ENCODE measurements around the gene TSPO. TPM values are rescaled to one million over a fixed set of nuclear protein-coding genes. Genes with fewer than 3 reads are reported as not detected.

Gene TSPO
- total RNA-seq, 1 experiment from 2014 or later = 195 TPM

GRCh38 chr22:43163241-43163795 lies 12.0 kb downstream of the TSPO start:
- no peak overlapping the region for H3K4me3 Mint-ChIP-seq (ENCODE audit: low read depth, unreplicated experiment)
- intact Hi-C loops (cut with micrococcal nuclease; ENCODE audit: unreplicated experiment) = no loop called here

GRCh38 chr22:43164636-43165035 lies 13.3 kb downstream of the TSPO start:
- Mint-ChIP-seq H3K4me3 (ENCODE audit: low read depth, unreplicated experiment) (no peak overlapping the region), H3K27ac (ENCODE audit: unreplicated experiment) (no peak overlapping the region), H3K27me3 (ENCODE audit: unreplicated experiment) (no peaks in the 10 kb centered on the region), H3K9me3 (ENCODE audit: low read depth, unreplicated experiment) (no peaks in the 10 kb centered on the region), H3K36me3 (ENCODE audit: insufficient read depth, unreplicated experiment) (peaks cover 90% of the 10 kb centered on the region), H3K4me1 (ENCODE audit: low read depth, unreplicated experiment) (no peaks in the 10 kb centered on the region)
- intact Hi-C loops (cut with micrococcal nuclease; ENCODE audit: unreplicated experiment) = no loop called here
- BruUV-seq (replicated peaks) = no TSS peak
- DNase-seq = no peak
- CTCF ChIA-PET = interaction anchor here (0.5 kb wide), 1 partner anchor 417 kb away, joined by 3 read pairs; no protein-coding TSS in a partner anchor
- TF ChIP-seq CTCF (IDR thresholded peaks at IDR 0.05; ENCODE audit: unreplicated experiment) = no peak

More at GRCh38 chr22:43163241-43163795, 12.0 kb downstream of the TSPO start:
- no peak for TF ChIP-seq CTCF (IDR thresholded peaks at IDR 0.05; ENCODE audit: unreplicated experiment)
- Mint-ChIP-seq H3K9me3 (ENCODE audit: low read depth, unreplicated experiment) (no peaks in the 10 kb centered on the region), H3K27me3 (ENCODE audit: unreplicated experiment) (no peaks in the 10 kb centered on the region), H3K27ac (ENCODE audit: unreplicated experiment) (no peak overlapping the region), H3K4me1 (ENCODE audit: low read depth, unreplicated experiment) (peaks cover 7% of the 10 kb centered on the region), H3K36me3 (ENCODE audit: insufficient read depth, unreplicated experiment) (peaks cover 85% of the 10 kb centered on the region)
- no TSS peak for BruUV-seq (replicated peaks)
- CTCF ChIA-PET = interaction anchor here (0.6 kb wide), 1 partner anchor 1145 kb away, joined by 3 read pairs; no protein-coding TSS in a partner anchor
- no peak for DNase-seq

- Mint-ChIP-seq H3K27me3 (ENCODE audit: unreplicated experiment) (no peaks in the 10 kb centered on the region), H3K36me3 (ENCODE audit: insufficient read depth, unreplicated experiment) (peaks cover 82% of the 10 kb centered on the region), H3K9me3 (ENCODE audit: low read depth, unreplicated experiment) (no peaks in the 10 kb centered on the region), H3K27ac (ENCODE audit: unreplicated experiment) (no peak overlapping the region), H3K4me3 (ENCODE audit: low read depth, unreplicated experiment) (no peak overlapping the region), H3K4me1 (ENCODE audit: low read depth, unreplicated experiment) (no peaks in the 10 kb centered on the region)
- DNase-seq = no peak
- no peak for TF ChIP-seq CTCF (IDR thresholded peaks at IDR 0.05; ENCODE audit: unreplicated experiment)
- CTCF ChIA-PET = no interaction called here
- BruUV-seq (replicated peaks) = TSS peak; percentile 30
- intact Hi-C loops (cut with micrococcal nuclease; ENCODE audit: unreplicated experiment) = no loop called here
These were observed 15.0 kb downstream of the TSPO start for GRCh38 chr22:43166132-43166930.

GRCh38 chr22:43167001-43167589 lies 15.7 kb downstream of the TSPO start:
- CTCF ChIA-PET = no interaction called here
- no peaks in the 10 kb centered on the region for H3K9me3 Mint-ChIP-seq (ENCODE audit: low read depth, unreplicated experiment)
- no peak overlapping the region for H3K4me3 Mint-ChIP-seq (ENCODE audit: low read depth, unreplicated experiment)
- BruUV-seq (replicated peaks) = no TSS peak
- no peak for DNase-seq
- H3K36me3 Mint-ChIP-seq (ENCODE audit: insufficient read depth, unreplicated experiment) = peaks cover 82% of the 10 kb centered on the region
- H3K27ac Mint-ChIP-seq (ENCODE audit: unreplicated experiment) = no peak overlapping the region
- H3K4me1 Mint-ChIP-seq (ENCODE audit: low read depth, unreplicated experiment) = no peaks in the 10 kb centered on the region
- no peaks in the 10 kb centered on the region for H3K27me3 Mint-ChIP-seq (ENCODE audit: unreplicated experiment)
- intact Hi-C loops (cut with micrococcal nuclease; ENCODE audit: unreplicated experiment) = no loop called here
- no peak for TF ChIP-seq CTCF (IDR thresholded peaks at IDR 0.05; ENCODE audit: unreplicated experiment)
